GM13977 (cell line): ENCODE data around the gene CLSTN2.
A peak's percentile ranks its signal among the peaks of the same experiment; 100 is the strongest.

ENCODE experiments used
- DNase-seq: peaks from one replicate; pipeline ENCODE4 v3.0.0; 2012; ENCODE audit warnings: low spot score
- CTCF ChIP-seq: IDR thresholded peaks from 2 replicates; pipeline ENCODE4 v1.5.1; 2012; ENCODE audit warnings: mild to moderate bottlenecking, control low read depth; ENCODE audit not compliant: insufficient read depth; ENCODE audit errors: extremely low read depth, missing control alignments
- in situ Hi-C: fragments of 300-500 bp; cut with MboI; formaldehyde crosslinking; loops from one replicate; pipeline ENCODE4 v1.12.0; 2022; ENCODE audit warnings: low sequenced_read_pairs, low pct_unique_long_range_greater_than_20kb, mixed read lengths, inconsistent platforms; ENCODE audit not compliant: unreplicated experiment

The CLSTN2 gene

DNA sequence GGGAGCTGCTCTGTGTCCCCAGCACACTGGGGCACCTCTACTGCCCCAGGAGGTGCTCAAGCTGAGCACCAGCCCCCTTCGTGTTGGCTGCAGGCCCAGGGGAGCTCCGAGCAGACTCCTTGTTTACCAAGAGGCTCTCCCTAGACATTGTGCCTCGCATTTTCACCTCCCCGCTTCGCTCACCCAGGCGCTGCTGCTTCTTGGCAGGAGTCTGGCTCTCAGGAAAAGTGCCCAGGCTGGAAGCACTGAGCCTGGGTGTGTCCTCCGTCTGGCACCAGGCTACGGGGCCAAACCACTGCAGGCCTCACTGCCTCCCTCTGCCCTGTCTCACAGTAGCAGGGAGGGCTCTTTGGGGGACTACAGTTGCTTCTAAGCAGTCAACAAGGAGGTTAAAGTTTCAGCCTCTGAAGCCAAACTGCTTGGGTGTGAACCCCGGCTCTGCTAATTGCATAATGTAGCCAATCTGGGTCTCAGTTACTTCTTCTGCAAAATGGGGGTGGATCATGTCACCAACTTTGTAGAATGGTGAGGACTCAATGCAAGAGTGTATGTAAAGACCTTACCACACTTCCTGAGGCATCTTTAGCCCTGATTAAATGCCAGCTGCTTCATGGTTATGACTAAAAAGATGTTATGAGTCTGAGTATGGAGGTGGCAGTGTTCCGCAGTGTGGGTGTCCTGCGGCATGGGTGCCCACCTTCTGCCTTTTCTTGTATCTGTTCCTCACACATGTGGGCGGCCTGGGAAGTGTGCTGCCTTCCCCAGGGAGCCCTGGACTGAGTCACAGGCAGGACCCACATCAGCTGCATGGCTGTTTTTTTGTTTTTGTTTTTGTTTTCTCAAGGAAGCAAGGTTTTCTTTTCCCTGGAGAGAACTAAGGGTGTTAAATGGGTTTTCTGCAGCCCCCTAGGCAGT is 88.9 kb downstream of the CLSTN2 start:
- DNase-seq, result no peak
- no peak for TF ChIP-seq CTCF
- in situ Hi-C loops, result no loop called here

DNA sequence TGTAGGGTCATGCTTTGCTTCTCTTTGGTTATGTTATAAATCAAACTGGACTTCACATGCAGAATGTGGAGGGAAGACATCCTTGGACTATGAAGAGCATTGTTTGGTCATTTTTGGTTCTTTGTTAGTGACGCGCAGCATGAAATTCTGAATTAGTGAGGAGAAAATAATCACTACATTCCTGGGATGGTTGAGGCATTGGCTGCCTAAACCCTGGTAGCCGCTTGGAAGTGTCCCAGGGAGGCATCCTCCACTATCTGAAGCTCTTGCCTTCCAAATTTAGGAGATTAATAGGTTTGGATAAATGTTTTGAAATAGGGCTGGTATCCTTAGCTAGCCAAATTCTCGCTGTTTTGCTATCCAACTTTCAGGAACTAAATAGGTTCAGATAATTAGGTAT is 96.2 kb downstream of the CLSTN2 start:
- DNase-seq, result no peak
- TF ChIP-seq CTCF, result no peak
- in situ Hi-C loops, result no loop called here

DNA sequence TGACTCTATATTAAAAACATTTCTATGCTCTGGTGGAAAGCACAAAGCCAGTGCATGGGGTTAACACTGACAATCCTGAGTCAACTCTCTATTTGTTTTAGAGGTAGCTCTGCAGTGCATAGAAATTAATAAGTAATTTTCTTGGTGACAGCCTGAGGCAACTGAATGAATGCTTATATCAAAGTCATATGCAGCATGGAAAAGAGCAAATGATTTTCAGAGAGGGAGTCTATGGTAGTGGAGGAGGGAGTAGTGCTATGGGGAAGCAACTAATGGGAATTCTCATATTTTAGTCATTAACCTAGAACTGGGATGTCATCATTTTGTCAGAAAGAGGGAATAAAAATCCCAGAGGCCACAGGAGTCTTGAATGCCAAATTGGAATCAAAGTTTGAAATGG is 99.1 kb downstream of the CLSTN2 start:
- DNase-seq, result no peak
- in situ Hi-C loops, result no loop called here
- TF ChIP-seq CTCF, result no peak

GRCh38 chr3:140035871-140036270 is 100.9 kb downstream of the CLSTN2 start:
- in situ Hi-C loops, result no loop called here
- DNase-seq, result no peak
- no peak for TF ChIP-seq CTCF

DNA sequence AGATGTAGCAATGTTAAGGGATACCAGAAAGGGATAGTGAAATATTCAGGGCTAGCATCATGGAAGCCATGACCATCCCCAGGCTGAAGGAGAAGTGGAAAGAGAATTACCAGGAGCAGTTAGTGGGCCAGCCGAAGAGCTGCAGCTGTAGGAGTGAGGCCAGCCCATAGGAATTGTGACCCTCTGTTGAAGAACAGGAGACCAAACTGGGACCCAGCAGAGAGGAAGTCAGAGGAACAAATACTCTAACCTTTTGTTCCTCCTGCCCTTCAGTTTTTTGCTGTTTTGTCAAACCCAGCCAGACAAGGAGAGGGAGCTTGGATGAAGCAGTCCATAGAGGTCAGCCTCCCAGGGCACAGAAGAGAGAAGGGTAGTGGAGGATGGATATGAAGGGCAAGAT is 115.4 kb downstream of the CLSTN2 start:
- no peak for DNase-seq
- in situ Hi-C loops, result no loop called here
- no peak for TF ChIP-seq CTCF

GRCh38 chr3:140051019-140051957 is 116.3 kb downstream of the CLSTN2 start:
- TF ChIP-seq CTCF, result peak; percentile 23
- DNase-seq, result no peak
- in situ Hi-C loops, result no loop called here
